Activated CD8-positive, alpha-beta memory T cell treated with anti-CD3 and anti-CD28 coated beads for 36 hours (primary cell): Measurements from ENCODE around the gene CLCN1. TPM values are rescaled to one million over a fixed set of nuclear protein-coding genes. Genes with fewer than 3 reads are reported as not detected.

Source experiments
- CTCF ChIA-PET: fragments of 350-600 bp; sonication (Branson Sonifier 250); formaldehyde crosslinking; loops from one replicate; lab custom pipeline; 2021; ENCODE audit warnings: antibody characterized with exemption; lab: Charles Lee
- POLR2A ChIA-PET: fragments of 350-600 bp; sonication (Branson Sonifier 250); formaldehyde crosslinking; loops from one replicate; lab custom pipeline; 2021; ENCODE audit warnings: antibody characterized with exemption; lab: Charles Lee
- total RNA-seq, 2 experiments: library from RNA; stranded (reverse); gene quantifications; one replicate each; pipeline ENCODE4 v1.2.3, GENCODE V29; 2021

The CLCN1 gene
- total RNA-seq, 2 experiments from 2014 or later: not detected

GRCh38 chr7:143321242-143321641, 5.3 kb downstream of the CLCN1 start:
- CTCF ChIA-PET: no interaction called here

GRCh38 chr7:143321734-143322133, 5.8 kb downstream of the CLCN1 start:
- CTCF ChIA-PET: interaction anchor here (0.8 kb wide), 1 partner anchor 81 kb away, joined by 4 read pairs; no protein-coding TSS in a partner anchor
- POLR2A ChIA-PET: no interaction called here

More at GRCh38 chr7:143321242-143321641, 5.3 kb downstream of the CLCN1 start:
- POLR2A ChIA-PET: no interaction called here

- ChIA-PET POLR2A (no interaction called here), CTCF (interaction anchor here (0.8 to 1.2 kb wide), 3 partner anchors 17 to 82 kb away, joined by 3 to 4 read pairs (median 3); no protein-coding TSS in a partner anchor)
Measured at GRCh38 chr7:143322760-143323633, 7.1 kb downstream of the CLCN1 start.

GRCh38 chr7:143323653-143324052, 7.7 kb downstream of the CLCN1 start:
- CTCF ChIA-PET: interaction anchor here (0.9 to 1.2 kb wide), 2 partner anchors 18 to 21 kb away, joined by 3 read pairs; no protein-coding TSS in a partner anchor
- POLR2A ChIA-PET: no interaction called here

- CTCF ChIA-PET: no interaction called here
Measured at GRCh38 chr7:143325240-143325639, 9.3 kb downstream of the CLCN1 start.

GRCh38 chr7:143327903-143328302, 12.0 kb downstream of the CLCN1 start:
- ChIA-PET CTCF (interaction anchor here (0.9 to 1.7 kb wide), 4 partner anchors 9 to 52 kb away, joined by 3 to 4 read pairs (median 4); no protein-coding TSS in a partner anchor), POLR2A (no interaction called here)

More at GRCh38 chr7:143325240-143325639, 9.3 kb downstream of the CLCN1 start:
- POLR2A ChIA-PET: no interaction called here

- CTCF ChIA-PET: no interaction called here
- POLR2A ChIA-PET: no interaction called here
Measured at GRCh38 chr7:143329471-143330170, 13.7 kb downstream of the CLCN1 start.

GRCh38 chr7:143331179-143331801, 15.4 kb downstream of the CLCN1 start:
- POLR2A ChIA-PET: no interaction called here
- CTCF ChIA-PET: no interaction called here

GRCh38 chr7:143334244-143334643, 18.3 kb downstream of the CLCN1 start:
- CTCF ChIA-PET: no interaction called here
- POLR2A ChIA-PET: no interaction called here

GRCh38 chr7:143337216-143337615, 21.3 kb downstream of the CLCN1 start:
- CTCF ChIA-PET: interaction anchor here (0.9 to 1.8 kb wide), 2 partner anchors 9 to 32 kb away, joined by 3 to 4 read pairs; no protein-coding TSS in a partner anchor
- POLR2A ChIA-PET: no interaction called here

GRCh38 chr7:143341842-143342241, 25.9 kb downstream of the CLCN1 start:
- ChIA-PET CTCF (no interaction called here), POLR2A (no interaction called here)

- POLR2A ChIA-PET: interaction anchor here (0.6 kb wide), 1 partner anchor 54 kb away, joined by 11 read pairs; no protein-coding TSS in a partner anchor
- CTCF ChIA-PET: no interaction called here
Measured at GRCh38 chr7:143343596-143343995, 27.7 kb downstream of the CLCN1 start.

GRCh38 chr7:143345428-143345900, 29.6 kb downstream of the CLCN1 start:
- ChIA-PET CTCF (interaction anchor here (0.6 to 1.9 kb wide), 13 partner anchors 10 to 557 kb away, joined by 3 to 9 read pairs (median 3); partner anchors contain the start of genes GSTK1 and TCAF1), POLR2A (no interaction called here)

GRCh38 chr7:143346018-143346417, 30.1 kb downstream of the CLCN1 start:
- POLR2A ChIA-PET: no interaction called here
- CTCF ChIA-PET: interaction anchor here (0.6 to 1.9 kb wide), 12 partner anchors 10 to 556 kb away, joined by 3 to 9 read pairs (median 3); partner anchors contain the start of genes GSTK1 and TCAF1

GRCh38 chr7:143347950-143348349, 32.0 kb downstream of the CLCN1 start:
- ChIA-PET POLR2A (no interaction called here), CTCF (interaction anchor here (1.7 kb wide), 1 partner anchor 32 kb away, joined by 3 read pairs; no protein-coding TSS in a partner anchor)

GRCh38 chr7:143351060-143351459, 35.1 kb downstream of the CLCN1 start:
- CTCF ChIA-PET: no interaction called here
- POLR2A ChIA-PET: no interaction called here

GRCh38 chr7:143351574-143351973, 35.7 kb downstream of the CLCN1 start:
- POLR2A ChIA-PET: no interaction called here

GRCh38 chr7:143352531-143353002, 36.7 kb downstream of the CLCN1 start:
- ChIA-PET CTCF (interaction anchor here (1.0 kb wide), 1 partner anchor 14 kb away, joined by 5 read pairs; no protein-coding TSS in a partner anchor), POLR2A (no interaction called here)

More at GRCh38 chr7:143351574-143351973, 35.7 kb downstream of the CLCN1 start:
- CTCF ChIA-PET: no interaction called here

GRCh38 chr7:143354376-143354775, 38.5 kb downstream of the CLCN1 start:
- ChIA-PET POLR2A (no interaction called here), CTCF (no interaction called here)
